ENCODE data around the gene SH3PXD2A. TPM values are rescaled to one million over a fixed set of nuclear protein-coding genes. Genes with fewer than 3 reads are reported as not detected.

Gene SH3PXD2A
- total and polyA plus RNA-seq, 2 of the 4 experiments (the other 2 are of a cell fraction), result 6.3 to 23.0 TPM

DNA sequence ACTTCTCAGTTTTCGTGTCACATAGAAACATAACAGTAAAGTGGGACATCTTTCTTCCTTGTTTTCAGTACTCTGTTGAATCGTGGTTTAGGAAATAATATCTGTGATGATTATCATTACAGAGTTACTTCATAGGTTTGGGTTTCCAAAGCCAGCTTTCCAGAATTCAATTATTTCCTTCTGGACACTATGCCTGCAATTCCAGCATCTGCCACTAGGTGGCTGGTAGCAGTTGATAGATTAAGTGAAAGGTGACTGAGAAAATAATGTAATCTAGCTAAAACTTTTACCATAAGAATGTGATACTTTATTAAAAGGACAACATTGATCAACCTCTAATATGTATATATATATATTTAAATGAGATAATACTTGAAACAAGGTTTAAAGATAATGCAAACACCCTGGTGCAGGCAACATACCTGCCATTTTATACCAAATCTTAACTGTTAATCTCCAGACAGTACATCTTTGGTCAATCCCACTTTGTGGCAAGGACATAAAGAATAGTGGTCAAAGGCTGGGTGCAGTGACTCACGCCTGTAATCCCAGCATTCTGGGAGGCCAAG, 102.6 kb downstream of the SH3PXD2A start:
- Histone ChIP-seq H3K18ac (ENCODE audit: low read depth, low read length) (no peak overlapping the region), H3K4me1 (ENCODE audit: control insufficient read depth, insufficient read depth, low read length) (peaks cover 11% of the 10 kb centered on the region), H2BK120ac (ENCODE audit: low read depth, low read length) (no peak overlapping the region), H2BK5ac (ENCODE audit: low read depth, low read length, poor library complexity, severe bottlenecking) (no peak overlapping the region), H4K20me1 (ENCODE audit: insufficient read depth, low read length) (peaks cover under 1% of the 10 kb centered on the region; the same call in 1 of the 2 replicates), H2BK15ac (ENCODE audit: low read depth, low read length) (no peak overlapping the region), H3K9ac (ENCODE audit: low read depth, low read length) (no peak overlapping the region), H3K4me2 (ENCODE audit: low read depth, low read length) (no peak overlapping the region), H3K4me3 (ENCODE audit: insufficient read depth, low read depth, low read length) (no peak overlapping the region), H3K27me3 (ENCODE audit: control insufficient read depth, insufficient read depth, low read length) (no peaks in the 10 kb centered on the region), H2AK9ac (replicated peaks; ENCODE audit: low read depth, low read length, poor library complexity) (no peak overlapping the region), H2AFZ (replicated peaks; ENCODE audit: low read length, poor library complexity) (no peak overlapping the region), H3K79me1 (ENCODE audit: low read depth in 1 of 2, low read length in 2 of 2) (peaks cover 6 to 23% of the 10 kb centered on the region in 2 experiments; a peak in 2 of 4 replicates), H3K36me3 (ENCODE audit: control insufficient read depth, insufficient read depth, low read length) (no peaks in the 10 kb centered on the region), H2AK5ac (ENCODE audit: low read depth, low read length) (no peak overlapping the region), H3K4ac (ENCODE audit: low read depth, low read length) (no peak overlapping the region), H4K8ac (ENCODE audit: low read depth in 2 of 2, low read length in 2 of 2) (no peak overlapping the region), H4K5ac (ENCODE audit: low read depth, low read length) (no peak overlapping the region), H3K56ac (ENCODE audit: extremely low read depth, insufficient read depth, low read length) (no peak overlapping the region), H4K91ac (ENCODE audit: insufficient read depth, low read depth, low read length) (no peak overlapping the region), H3K9me1 (ENCODE audit: insufficient read depth, low read length) (peaks cover 10% of the 10 kb centered on the region), H3K27ac (ENCODE audit: insufficient read depth, low read length) (no peak overlapping the region), H3K9me3 (ENCODE audit: control insufficient read depth, insufficient read depth, low read length) (no peaks in the 10 kb centered on the region), H3K14ac (replicated peaks; ENCODE audit: low read depth, low read length) (no peak overlapping the region), H2BK20ac (ENCODE audit: low read depth, low read length) (no peak overlapping the region), H3K23ac (ENCODE audit: low read depth, low read length) (no peak overlapping the region)
- ChIA-PET POLR2A (ENCODE audit: unreplicated experiment) (no interaction called here), CTCF (interaction anchor here (1.3 to 1.4 kb wide), 3 partner anchors 13 to 42 kb away, joined by 3 to 4 read pairs (median 3); no protein-coding TSS in a partner anchor)
- dilution Hi-C loops (cut with HindIII; ENCODE audit: low sequenced_read_pairs, unreplicated experiment) (no loop called here), in situ Hi-C loops (cut with MboI; ENCODE audit: low sequenced_read_pairs) (no loop called here), intact Hi-C loops (cut with micrococcal nuclease) (no loop called here)
- ATAC-seq (ENCODE audit: low read depth) (no peak), DNase-seq (no peak)
- WGBS, 2 experiments (ENCODE audit: extremely low coverage in 2 of 2, insufficient read length in 1 of 2), result no CpG with 5 or more reads among the region's 3 CpGs
- BruUV-seq (replicated peaks), result no TSS peak
- TF ChIP-seq MAFK (IDR thresholded peaks at IDR 0.05; ENCODE audit: low read depth, low read length) (no peak), NFE2L2 (IDR thresholded peaks at IDR 0.05; ENCODE audit: low read depth, low read length) (no peak), MAZ (IDR thresholded peaks at IDR 0.05; ENCODE audit: borderline replicate concordance, low read depth, low read length) (no peak), RFX5 (IDR thresholded peaks at IDR 0.05; ENCODE audit: low read depth, low read length) (no peak), RCOR1 (IDR thresholded peaks at IDR 0.05; ENCODE audit: insufficient replicate concordance, low read length) (peak; percentile 37), POLR2A (IDR thresholded peaks at IDR 0.05; ENCODE audit: low read depth, low read length) (no peak), RAD21 (IDR thresholded peaks at IDR 0.05; ENCODE audit: low read length) (peak; percentile 23; the same call in 1 of the 2 replicates), CEBPB (IDR thresholded peaks at IDR 0.05; ENCODE audit: low read depth, low read length) (no peak), FOS (IDR thresholded peaks at IDR 0.05; ENCODE audit: low read depth, low read length) (no peak), CHD1 (IDR thresholded peaks at IDR 0.05; ENCODE audit: low read depth, low read length) (no peak), SMC3 (IDR thresholded peaks at IDR 0.05; ENCODE audit: low read depth, low read length) (peak; percentile 21; the same call in 1 of the 2 replicates), BHLHE40 (IDR thresholded peaks at IDR 0.05; ENCODE audit: low read depth, low read length) (no peak), MXI1 (IDR thresholded peaks at IDR 0.05; ENCODE audit: borderline replicate concordance, low read depth, low read length) (no peak), ELK1 (IDR thresholded peaks at IDR 0.05; ENCODE audit: borderline replicate concordance, low read depth, low read length) (no peak), USF2 (IDR thresholded peaks at IDR 0.05; ENCODE audit: low read depth, low read length) (no peak)
- TF ChIP-seq, protein P1, sequence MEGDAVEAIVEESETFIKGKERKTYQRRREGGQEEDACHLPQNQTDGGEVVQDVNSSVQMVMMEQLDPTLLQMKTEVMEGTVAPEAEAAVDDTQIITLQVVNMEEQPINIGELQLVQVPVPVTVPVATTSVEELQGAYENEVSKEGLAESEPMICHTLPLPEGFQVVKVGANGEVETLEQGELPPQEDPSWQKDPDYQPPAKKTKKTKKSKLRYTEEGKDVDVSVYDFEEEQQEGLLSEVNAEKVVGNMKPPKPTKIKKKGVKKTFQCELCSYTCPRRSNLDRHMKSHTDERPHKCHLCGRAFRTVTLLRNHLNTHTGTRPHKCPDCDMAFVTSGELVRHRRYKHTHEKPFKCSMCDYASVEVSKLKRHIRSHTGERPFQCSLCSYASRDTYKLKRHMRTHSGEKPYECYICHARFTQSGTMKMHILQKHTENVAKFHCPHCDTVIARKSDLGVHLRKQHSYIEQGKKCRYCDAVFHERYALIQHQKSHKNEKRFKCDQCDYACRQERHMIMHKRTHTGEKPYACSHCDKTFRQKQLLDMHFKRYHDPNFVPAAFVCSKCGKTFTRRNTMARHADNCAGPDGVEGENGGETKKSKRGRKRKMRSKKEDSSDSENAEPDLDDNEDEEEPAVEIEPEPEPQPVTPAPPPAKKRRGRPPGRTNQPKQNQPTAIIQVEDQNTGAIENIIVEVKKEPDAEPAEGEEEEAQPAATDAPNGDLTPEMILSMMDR (conservative IDR thresholded peaks at IDR 0.05; ENCODE audit: low read depth, low read length), result peak; percentile 55
